ENCODE results near the gene ACTR3C.
A peak's percentile ranks its signal among the peaks of the same experiment; 100 is the strongest.
"Not testable (repeated sequence)": the region's sequence is repeated elsewhere in the genome, so short reads cannot be mapped to it uniquely, and the experiment has no call there.

ACTR3C gene

DNA sequence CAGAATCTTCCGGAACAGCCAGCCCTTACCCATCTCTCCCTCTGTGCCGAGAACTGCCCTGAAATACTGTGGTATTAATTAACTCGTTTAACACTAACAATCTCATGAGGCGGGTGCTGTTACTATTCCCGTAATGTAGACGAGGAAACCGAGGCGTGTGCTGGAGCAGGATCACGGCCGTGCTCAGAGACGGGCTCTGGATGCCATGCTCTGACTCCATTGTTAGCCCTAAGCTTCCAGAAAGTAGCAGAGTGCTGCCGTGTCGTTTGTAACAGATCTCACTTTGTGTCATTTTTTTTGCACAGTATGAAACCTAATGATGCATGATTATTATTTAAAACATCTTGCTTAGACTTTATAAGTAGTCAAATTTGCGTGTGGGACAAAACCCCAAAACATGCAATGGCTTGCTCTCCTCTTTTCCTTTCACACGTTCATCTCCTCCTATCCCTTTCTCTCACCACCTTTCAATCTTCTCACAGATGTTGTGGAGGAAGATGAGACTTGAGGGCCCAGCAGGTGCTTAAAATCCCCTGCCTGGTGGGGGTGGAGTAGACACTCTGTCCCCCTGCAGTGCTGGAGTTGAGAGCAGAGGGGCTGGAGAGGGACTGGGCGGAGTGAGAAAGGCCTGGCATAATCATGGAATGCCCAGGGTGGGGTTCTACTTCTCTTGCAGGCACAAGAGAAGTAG lies 482 bp upstream of the ACTR3C start:
- no peak for DNase-seq
- CTCF ChIA-PET = interaction anchor here (1.1 kb wide), 1 partner anchor 11 kb away, joined by 3 read pairs; no protein-coding TSS in a partner anchor
- Mint-ChIP-seq H3K27me3 (no peaks in the 10 kb centered on the region), H3K4me1 (peaks cover 46% of the 10 kb centered on the region), H3K27ac (peak overlapping the region; percentile 93), H3K36me3 (peaks cover 54% of the 10 kb centered on the region), H3K9me3 (no peaks in the 10 kb centered on the region), H3K4me3 (peak overlapping the region; percentile 92)

DNA sequence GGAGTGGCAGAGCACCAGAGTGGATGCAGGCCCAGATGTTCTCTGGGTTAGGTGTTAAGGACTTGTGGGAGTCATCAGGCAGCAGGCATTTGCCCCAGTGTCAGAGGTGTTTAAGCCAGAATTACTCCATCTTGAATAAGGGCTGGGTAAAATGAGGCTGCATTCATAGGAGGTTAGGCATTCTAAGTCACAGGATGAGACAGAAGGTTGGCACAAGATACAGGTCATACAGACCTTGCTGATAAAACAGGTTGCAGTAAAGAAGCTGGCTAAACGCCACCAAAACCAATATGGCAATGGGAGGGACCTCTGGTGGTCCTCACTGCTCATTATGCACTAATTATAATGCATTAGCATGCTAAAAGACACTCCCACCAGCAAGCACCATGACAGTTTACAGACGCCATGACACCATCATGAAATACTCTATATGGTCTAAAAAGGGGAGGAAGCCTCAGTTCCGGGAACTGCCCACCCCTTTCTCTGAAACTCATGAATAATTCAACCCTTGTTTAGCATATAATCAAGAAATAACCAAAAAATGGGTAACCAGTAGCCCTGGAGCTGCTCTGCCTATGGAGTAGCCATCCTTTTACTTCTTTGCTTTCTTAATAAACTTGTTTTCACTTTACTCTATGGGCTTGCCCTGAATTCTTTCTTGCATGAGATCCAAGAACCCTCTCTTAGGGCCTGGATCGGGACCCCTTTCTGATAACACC lies 1.1 kb downstream of the ACTR3C start:
- Mint-ChIP-seq H3K9me3 (no peaks in the 10 kb centered on the region), H3K4me3 (peak overlapping the region; percentile 92), H3K27me3 (no peaks in the 10 kb centered on the region), H3K36me3 (peaks cover 44% of the 10 kb centered on the region), H3K4me1 (peaks cover 46% of the 10 kb centered on the region), H3K27ac (peak overlapping the region; percentile 93)
- CTCF ChIA-PET = interaction anchor here (1.1 kb wide), 1 partner anchor 13 kb away, joined by 3 read pairs; no protein-coding TSS in a partner anchor
- DNase-seq = peak; percentile 83

DNA sequence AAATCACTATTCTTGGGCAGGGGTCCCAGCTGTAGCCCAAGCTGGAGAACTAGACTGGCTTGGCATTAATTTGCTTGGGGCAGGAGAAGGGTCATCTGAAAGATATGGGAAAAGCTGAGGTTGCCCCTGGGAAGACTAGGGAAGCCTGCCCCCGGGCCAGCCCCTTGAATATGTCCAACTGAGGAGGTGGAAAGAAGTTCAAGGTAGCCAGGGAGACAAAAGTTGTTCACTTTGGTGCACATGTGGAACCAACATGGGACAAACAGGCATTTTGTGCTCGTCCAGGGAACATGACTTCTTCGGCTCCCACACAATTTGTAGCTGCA lies 1.6 kb downstream of the ACTR3C start:
- Mint-ChIP-seq H3K27me3 (no peaks in the 10 kb centered on the region), H3K27ac (peak overlapping the region; percentile 93), H3K4me1 (peaks cover 46% of the 10 kb centered on the region), H3K4me3 (peak overlapping the region; percentile 92), H3K9me3 (no peaks in the 10 kb centered on the region), H3K36me3 (peaks cover 40% of the 10 kb centered on the region)
- DNase-seq = no peak
- CTCF ChIA-PET = no interaction called here

DNA sequence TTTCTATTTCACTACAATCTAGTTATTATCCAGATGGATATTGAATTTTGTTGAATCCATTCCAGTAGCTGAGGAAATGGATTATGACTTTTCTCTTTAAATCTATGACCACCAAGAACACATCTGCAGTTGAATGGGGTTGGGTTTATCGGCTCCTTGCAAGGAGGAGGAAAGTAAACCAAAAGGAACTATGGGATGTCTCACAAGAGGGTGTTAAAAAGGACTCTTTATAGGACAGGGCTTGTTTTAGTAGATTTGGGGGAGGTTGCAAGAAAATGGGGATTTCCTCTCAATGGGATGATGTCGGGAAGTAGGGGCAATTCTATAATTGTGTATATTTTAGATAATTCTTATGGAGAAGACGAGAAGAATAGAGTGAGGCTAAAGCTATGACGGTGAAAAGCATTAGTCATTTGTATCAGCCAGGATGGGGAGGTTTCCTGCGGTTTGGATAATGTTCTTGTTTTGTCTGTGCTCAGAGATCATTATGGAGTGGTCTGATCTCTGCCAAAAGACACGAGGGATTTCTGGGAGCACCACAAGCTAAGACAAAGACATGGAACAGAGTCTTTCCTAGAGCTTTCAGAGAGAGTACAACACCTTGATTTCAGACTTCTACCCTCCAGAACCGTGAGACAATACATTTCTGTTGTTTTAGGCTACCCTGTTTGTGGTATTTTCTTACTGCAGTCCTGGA lies 5.4 kb downstream of the ACTR3C start:
- CTCF ChIA-PET = no interaction called here
- peaks cover 15% of the 10 kb centered on the region for H3K36me3 Mint-ChIP-seq
- no peak overlapping the region for H3K27ac Mint-ChIP-seq
- H3K4me1 Mint-ChIP-seq = peaks cover 24% of the 10 kb centered on the region
- DNase-seq = no peak
- H3K27me3 Mint-ChIP-seq = no peaks in the 10 kb centered on the region
- no peak overlapping the region for H3K4me3 Mint-ChIP-seq
- no peaks in the 10 kb centered on the region for H3K9me3 Mint-ChIP-seq

DNA sequence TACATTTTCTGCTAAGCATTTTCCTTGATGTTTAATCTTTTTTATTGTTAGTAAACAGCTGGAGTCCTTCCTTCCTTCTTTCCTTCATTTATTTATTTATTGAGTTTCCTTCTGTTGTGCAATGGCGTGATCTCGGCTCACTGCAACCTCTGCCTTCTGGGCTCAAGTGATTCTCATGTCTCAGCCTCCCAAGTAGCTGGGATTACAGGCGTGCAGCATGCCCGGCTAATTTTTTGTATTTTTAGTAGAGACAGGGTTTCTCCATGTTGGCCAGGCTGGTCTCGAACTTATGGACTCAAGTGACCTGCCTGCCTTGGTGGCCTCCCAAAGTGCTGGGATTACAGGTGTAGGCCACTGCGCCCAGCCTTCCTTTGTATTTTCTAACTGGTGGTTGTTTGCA lies 6.4 kb downstream of the ACTR3C start:
- CTCF ChIA-PET = interaction anchor here (0.6 kb wide), 1 partner anchor 19 kb away, joined by 4 read pairs; no protein-coding TSS in a partner anchor
- peaks cover 16% of the 10 kb centered on the region for H3K4me1 Mint-ChIP-seq
- H3K4me3 Mint-ChIP-seq, H3K27me3 Mint-ChIP-seq, H3K27ac Mint-ChIP-seq, DNase-seq, H3K9me3 Mint-ChIP-seq: not testable (repeated sequence)
- peaks cover 10% of the 10 kb centered on the region for H3K36me3 Mint-ChIP-seq

DNA sequence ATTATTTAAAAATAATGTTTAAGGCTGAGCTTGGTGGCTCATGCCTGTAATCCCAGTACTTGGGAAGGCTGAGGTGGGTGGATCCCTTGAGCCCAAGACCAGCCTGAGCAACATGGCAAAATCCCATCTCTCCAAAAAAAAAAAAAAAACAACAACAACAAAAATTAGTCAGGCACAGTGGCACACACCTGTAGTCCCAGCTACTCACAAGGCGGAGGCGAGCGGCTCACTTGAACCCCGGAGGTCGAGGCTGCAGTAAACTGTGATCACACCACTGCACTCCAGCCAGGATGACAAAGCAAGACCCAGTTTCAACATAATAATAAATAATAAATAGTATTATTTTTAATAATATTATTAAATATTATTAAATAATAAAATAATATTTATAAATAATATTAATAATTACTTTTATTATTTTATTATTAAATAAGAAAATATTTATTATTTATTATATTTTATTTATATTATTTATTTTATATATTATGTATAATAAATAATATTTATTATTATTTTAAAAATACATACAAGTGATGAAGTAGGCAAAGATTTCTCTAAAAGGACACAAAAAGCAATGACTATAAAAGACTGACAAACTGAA lies 8.6 kb downstream of the ACTR3C start:
- CTCF ChIA-PET = no interaction called here
- no peaks in the 10 kb centered on the region for H3K4me1 Mint-ChIP-seq
- no peak overlapping the region for H3K27ac Mint-ChIP-seq
- H3K9me3 Mint-ChIP-seq = no peaks in the 10 kb centered on the region
- H3K27me3 Mint-ChIP-seq = no peaks in the 10 kb centered on the region
- peaks cover 3% of the 10 kb centered on the region for H3K36me3 Mint-ChIP-seq
- DNase-seq = no peak
- H3K4me3 Mint-ChIP-seq = no peak overlapping the region

DNA sequence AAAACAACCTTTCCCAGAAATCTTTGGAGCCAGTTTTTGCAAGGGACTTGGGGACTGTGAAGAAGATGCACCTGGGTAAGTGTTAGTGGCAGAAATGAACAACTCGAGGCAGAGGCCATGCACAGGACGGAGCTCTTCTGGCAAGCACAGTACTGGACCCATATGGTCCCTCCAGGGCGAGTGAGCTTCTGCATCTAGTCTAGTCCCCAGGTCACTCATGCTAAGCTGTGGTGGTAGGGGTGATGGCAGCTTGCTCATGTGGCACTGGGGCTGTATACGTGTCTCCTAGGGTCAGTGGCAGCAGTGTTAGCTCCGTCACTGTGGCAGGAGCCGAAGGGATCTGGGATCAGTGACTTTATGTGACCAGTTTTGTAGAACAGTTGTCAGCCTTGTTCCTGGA lies 9.5 kb downstream of the ACTR3C start:
- Mint-ChIP-seq H3K4me3 (no peak overlapping the region), H3K27me3 (no peaks in the 10 kb centered on the region), H3K36me3 (peaks cover 3% of the 10 kb centered on the region), H3K4me1 (no peaks in the 10 kb centered on the region), H3K27ac (no peak overlapping the region), H3K9me3 (no peaks in the 10 kb centered on the region)
- no peak for DNase-seq
- CTCF ChIA-PET = interaction anchor here (1.0 kb wide), 1 partner anchor 865 kb away, joined by 3 read pairs; no protein-coding TSS in a partner anchor

DNA sequence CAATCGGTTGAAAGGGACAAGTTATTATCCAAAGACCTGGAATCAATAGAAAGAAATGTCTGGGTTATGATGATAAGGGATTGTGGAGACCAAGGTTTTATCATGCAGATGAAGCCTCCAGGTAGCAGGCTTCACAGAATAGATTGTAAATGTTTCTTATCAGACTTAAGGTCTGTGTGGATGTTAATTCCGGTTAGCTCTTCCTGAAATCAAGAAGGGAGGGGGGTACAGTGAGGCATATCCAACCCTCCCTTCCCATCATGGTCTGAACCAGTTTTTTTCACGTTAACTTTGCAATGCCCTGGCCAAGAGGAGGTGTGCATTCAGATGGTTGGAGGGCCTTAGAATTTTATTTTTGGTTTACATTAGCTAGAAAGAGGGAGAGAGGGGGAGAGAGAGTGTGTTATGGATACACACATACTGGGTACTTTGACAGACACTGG lies 10.0 kb downstream of the ACTR3C start:
- H3K4me3 Mint-ChIP-seq = no peak overlapping the region
- no peak overlapping the region for H3K27ac Mint-ChIP-seq

DNA sequence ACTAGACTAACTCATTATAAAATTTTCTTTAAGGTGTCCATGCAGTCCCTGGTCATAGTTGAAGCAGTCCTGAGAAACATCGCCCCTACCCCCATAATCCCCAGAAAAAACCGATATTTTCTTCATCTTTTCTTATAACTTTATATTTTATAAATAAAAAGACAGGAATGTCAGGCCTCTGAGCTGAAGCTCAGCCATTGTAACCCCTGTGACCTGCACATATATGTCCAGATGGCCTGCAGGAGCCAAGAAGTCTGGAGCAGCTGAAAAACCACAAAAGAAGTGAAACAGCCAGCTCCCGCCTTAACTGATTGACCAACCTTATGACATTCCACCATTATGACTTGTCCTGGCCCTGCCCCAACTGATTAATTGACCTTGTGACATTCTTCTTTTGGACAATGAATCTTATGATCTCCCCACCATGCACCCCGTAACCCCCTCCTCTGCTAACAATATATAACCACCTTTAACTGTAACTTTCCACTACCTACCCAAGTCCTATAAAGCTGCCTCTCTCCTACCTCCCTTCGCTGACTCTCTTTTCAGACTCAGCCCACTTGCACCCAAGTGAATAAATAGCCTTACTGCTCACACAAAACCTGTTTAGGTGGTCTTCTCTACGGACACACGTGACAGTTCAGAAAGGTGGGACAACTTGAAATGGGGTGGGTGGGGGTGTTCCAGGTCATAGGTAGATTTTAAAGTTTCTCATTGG lies 10.5 kb downstream of the ACTR3C start:
- CTCF ChIA-PET = interaction anchor here (1.0 to 1.3 kb wide), 3 partner anchors 134 to 866 kb away, joined by 3 read pairs; no protein-coding TSS in a partner anchor
- not testable (repeated sequence) for H3K36me3 Mint-ChIP-seq, H3K4me1 Mint-ChIP-seq, H3K27ac Mint-ChIP-seq, DNase-seq, H3K4me3 Mint-ChIP-seq, H3K27me3 Mint-ChIP-seq, H3K9me3 Mint-ChIP-seq

More for the DNA sequence above, 10.0 kb downstream of the ACTR3C start:
- Mint-ChIP-seq H3K4me1 (no peaks in the 10 kb centered on the region), H3K36me3 (peaks cover 3% of the 10 kb centered on the region), H3K27me3 (no peaks in the 10 kb centered on the region), H3K9me3 (no peaks in the 10 kb centered on the region)
- CTCF ChIA-PET = interaction anchor here (1.0 to 1.1 kb wide), 2 partner anchors 465 to 865 kb away, joined by 3 read pairs; no protein-coding TSS in a partner anchor
- DNase-seq = no peak

DNA sequence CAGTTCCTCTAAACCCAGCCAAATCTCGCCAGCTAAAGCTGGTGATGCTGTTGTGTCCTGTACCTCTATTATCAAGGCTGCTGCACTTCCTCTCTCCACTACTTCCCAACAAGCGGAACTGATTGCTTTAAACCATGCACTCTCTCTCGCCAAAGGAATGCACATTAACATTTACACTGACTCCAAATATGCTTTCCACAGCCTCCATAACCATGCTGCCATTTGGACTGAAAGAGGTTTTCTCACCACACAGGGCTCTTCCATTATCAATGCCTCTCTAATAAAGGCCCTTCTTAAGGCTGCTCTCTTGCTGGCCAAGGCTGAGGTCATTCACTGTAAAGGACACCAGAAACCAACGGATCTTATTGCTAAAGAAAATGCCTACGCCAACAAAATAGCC lies 11.6 kb downstream of the ACTR3C start:
- Mint-ChIP-seq H3K4me3 (no peak overlapping the region), H3K4me1 (peaks cover 3% of the 10 kb centered on the region), H3K9me3 (no peaks in the 10 kb centered on the region), H3K27ac (no peak overlapping the region), H3K27me3 (no peaks in the 10 kb centered on the region), H3K36me3 (no peaks in the 10 kb centered on the region)
- CTCF ChIA-PET = interaction anchor here (1.2 to 1.3 kb wide), 2 partner anchors 110 to 135 kb away, joined by 3 to 4 read pairs; no protein-coding TSS in a partner anchor
- DNase-seq = no peak

DNA sequence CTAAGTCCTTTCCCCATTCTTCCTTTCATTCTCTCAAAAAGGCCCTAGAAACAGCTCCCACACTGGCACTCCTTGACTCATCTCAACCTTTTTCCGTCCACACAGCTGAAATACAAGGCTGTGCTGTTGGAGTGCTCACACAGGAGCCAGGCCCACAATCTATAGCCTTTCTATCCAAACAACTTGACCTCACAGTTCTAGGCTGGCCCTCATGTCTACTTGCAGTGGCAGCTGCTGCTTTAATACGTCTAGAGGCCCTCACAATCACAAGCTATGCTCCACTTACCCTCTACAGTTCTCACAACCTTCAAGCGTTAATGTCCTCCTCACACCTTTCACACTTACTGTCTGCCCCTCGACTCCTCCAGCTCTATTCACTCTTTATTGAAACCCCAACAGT lies 12.2 kb downstream of the ACTR3C start:
- Mint-ChIP-seq H3K4me1 (peaks cover 3% of the 10 kb centered on the region), H3K9me3 (no peaks in the 10 kb centered on the region), H3K4me3 (no peak overlapping the region), H3K27ac (no peak overlapping the region), H3K27me3 (no peaks in the 10 kb centered on the region), H3K36me3 (no peaks in the 10 kb centered on the region)
- CTCF ChIA-PET = interaction anchor here (1.2 kb wide), 1 partner anchor 111 kb away, joined by 4 read pairs; no protein-coding TSS in a partner anchor
- no peak for DNase-seq

DNA sequence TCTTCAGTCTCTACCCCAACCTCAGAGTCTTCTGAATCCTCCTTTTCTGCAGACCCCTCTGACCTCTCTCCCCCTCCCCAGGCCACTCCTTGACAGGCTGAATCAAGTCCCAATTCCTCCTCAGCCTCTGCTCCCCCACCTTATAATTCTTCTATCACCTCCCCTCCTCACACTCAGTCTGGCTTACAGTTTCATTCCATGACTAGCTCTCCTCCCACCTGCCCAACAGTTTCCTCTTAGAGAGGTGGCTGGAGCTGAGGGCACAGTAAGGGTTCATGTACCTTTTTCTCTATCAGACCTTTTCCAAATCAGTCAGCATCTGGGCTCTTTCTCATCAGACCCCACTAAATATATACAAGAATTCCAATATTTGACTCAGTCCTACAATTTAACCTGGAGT lies 14.8 kb downstream of the ACTR3C start:
- Mint-ChIP-seq H3K36me3 (no peaks in the 10 kb centered on the region), H3K27ac (no peak overlapping the region), H3K4me1 (peaks cover 3% of the 10 kb centered on the region), H3K4me3 (no peak overlapping the region), H3K9me3 (no peaks in the 10 kb centered on the region), H3K27me3 (peaks cover 5% of the 10 kb centered on the region)
- CTCF ChIA-PET = no interaction called here
- no peak for DNase-seq

DNA sequence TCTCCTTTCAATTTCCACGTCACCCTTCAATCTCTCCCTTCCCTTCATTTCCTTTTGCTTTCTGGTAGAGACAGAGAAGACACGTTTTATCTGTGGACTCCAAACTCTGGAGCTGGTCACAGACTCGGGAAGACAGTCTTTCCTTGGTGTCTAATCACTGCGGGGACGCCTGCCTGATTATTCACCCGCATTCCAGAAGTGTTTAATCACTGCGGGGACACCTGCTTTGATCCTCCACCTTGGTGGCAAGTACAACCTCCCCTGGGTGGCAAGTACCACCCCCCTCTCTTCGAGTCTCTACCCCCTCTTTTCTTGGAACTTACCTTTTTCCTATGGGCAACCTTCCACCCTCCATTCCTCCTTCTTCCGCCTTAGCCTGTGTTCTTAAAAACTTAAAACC lies 15.4 kb downstream of the ACTR3C start:
- Mint-ChIP-seq H3K4me3 (no peak overlapping the region), H3K4me1 (peaks cover 3% of the 10 kb centered on the region), H3K9me3 (no peaks in the 10 kb centered on the region), H3K27ac (no peak overlapping the region), H3K27me3 (peaks cover 5% of the 10 kb centered on the region), H3K36me3 (no peaks in the 10 kb centered on the region)
- CTCF ChIA-PET = no interaction called here
- DNase-seq = no peak
